Measurements from ENCODE around the gene CYRIA.

GRCh38 chr2:16691261-16691660 lies 25.6 kb upstream of the CYRIA start:
- TF ChIP-seq YY1 (IDR thresholded peaks at IDR 0.05; ENCODE audit: low read depth) (no peak), REST (IDR thresholded peaks at IDR 0.05; ENCODE audit: low read depth, low read length) (no peak), CTCF (IDR thresholded peaks at IDR 0.05) (no peak), EZH2phosphoT487 (IDR thresholded peaks at IDR 0.05; ENCODE audit: borderline replicate concordance, low read depth) (no peak)
